Heart left ventricle (tissue), 13 donors: ENCODE data around the gene DNAJA3.

Experiments
- POLR2A ChIP-seq, 2 donors: fragments of 450-650 bp; IDR thresholded peaks; one replicate each; pipeline ENCODE4 v1.6.1; 2017; ENCODE audit warnings: antibody characterized with exemption in 2 of 2, mild to moderate bottlenecking in 2 of 2, moderate library complexity in 2 of 2
- TF ChIP-seq, protein P1 (sequence below), 12 donors: fragments of 200-600 bp; sonication (generic) in 4 of 12; IDR thresholded peaks; one replicate each; pipeline versions ENCODE4 v1.5.0 to v1.8.0; 2018 to 2022; ENCODE audit warnings: antibody characterized with exemption in 12 of 12, mild to moderate bottlenecking in 5 of 12
- donor health status: ischemic (EF 13 %, LVEDD 7.1; RV severe dilation, severe dysfunction).
- donor health status: DM: no; HTN: yes; CAD: no.
- donor health status: DM: no; HTN: no; CAD: no.
- donor health status: ischemic (EF 25% LVEDD 6.9; RV normal size, moderate dysfunction).
- donor health status: ischemic (EF 25% LVEDD 5.7; RV mildly dilated, moderate dysfunction).
- donor health status: ischemic (EF 35%, LVEDD 5.7; RV mildly dilated, moderate dysfunction).
- donor health status: nonischemic (EF 11% LVEDD 7.7; RV severe dilation, severe dysfunction).
- donor health status: DM: yes; HTN: yes; CAD: no.
- donor health status: PGD.
- donor health status: ischemic (EF 29% LVEDD 5.4; RV normal size, mild dysfunction).
- donor health status: nonischemic (EF 23%, LVEDD 6.1; RV moderate dilation, normal function).

DNA sequence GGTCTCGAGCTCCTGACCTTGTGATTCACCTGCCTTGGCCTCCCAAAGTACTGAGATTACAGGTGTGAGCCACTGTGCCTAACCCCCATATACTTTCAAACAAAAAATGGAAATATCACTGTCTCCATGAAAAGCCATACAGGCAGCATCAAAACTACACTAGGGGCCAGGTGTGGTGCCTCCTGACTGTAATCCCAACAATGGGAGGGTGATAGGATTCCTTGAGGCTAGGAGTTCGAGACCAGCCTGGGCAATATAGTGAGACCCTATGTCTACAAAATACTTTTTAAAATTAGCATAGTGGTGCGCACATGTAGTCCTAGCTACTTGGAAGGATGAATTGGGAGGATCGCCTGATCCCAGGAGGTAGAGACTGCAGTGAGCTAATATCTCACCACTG lies 66.2 kb downstream of the DNAJA3 start:
- TF ChIP-seq, protein P1, sequence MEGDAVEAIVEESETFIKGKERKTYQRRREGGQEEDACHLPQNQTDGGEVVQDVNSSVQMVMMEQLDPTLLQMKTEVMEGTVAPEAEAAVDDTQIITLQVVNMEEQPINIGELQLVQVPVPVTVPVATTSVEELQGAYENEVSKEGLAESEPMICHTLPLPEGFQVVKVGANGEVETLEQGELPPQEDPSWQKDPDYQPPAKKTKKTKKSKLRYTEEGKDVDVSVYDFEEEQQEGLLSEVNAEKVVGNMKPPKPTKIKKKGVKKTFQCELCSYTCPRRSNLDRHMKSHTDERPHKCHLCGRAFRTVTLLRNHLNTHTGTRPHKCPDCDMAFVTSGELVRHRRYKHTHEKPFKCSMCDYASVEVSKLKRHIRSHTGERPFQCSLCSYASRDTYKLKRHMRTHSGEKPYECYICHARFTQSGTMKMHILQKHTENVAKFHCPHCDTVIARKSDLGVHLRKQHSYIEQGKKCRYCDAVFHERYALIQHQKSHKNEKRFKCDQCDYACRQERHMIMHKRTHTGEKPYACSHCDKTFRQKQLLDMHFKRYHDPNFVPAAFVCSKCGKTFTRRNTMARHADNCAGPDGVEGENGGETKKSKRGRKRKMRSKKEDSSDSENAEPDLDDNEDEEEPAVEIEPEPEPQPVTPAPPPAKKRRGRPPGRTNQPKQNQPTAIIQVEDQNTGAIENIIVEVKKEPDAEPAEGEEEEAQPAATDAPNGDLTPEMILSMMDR (IDR thresholded peaks at IDR 0.05): no peak
- TF ChIP-seq POLR2A (IDR thresholded peaks at IDR 0.05): no peak
